NK-92 (cell line): ENCODE measurements around the gene PRKG1.
"Not testable (repeated sequence)": the region's sequence is repeated elsewhere in the genome, so short reads cannot be mapped to it uniquely, and the experiment has no call there.

ENCODE experiments used
- DNase-seq: peaks from one replicate; lab custom pipeline; 2025; ENCODE audit not compliant: unreplicated experiment; lab: John Stamatoyannopoulos, UW

Gene PRKG1

GRCh38 chr10:52031771-52032170 is 957.5 kb downstream of the PRKG1 start:
- DNase-seq: no peak

DNA sequence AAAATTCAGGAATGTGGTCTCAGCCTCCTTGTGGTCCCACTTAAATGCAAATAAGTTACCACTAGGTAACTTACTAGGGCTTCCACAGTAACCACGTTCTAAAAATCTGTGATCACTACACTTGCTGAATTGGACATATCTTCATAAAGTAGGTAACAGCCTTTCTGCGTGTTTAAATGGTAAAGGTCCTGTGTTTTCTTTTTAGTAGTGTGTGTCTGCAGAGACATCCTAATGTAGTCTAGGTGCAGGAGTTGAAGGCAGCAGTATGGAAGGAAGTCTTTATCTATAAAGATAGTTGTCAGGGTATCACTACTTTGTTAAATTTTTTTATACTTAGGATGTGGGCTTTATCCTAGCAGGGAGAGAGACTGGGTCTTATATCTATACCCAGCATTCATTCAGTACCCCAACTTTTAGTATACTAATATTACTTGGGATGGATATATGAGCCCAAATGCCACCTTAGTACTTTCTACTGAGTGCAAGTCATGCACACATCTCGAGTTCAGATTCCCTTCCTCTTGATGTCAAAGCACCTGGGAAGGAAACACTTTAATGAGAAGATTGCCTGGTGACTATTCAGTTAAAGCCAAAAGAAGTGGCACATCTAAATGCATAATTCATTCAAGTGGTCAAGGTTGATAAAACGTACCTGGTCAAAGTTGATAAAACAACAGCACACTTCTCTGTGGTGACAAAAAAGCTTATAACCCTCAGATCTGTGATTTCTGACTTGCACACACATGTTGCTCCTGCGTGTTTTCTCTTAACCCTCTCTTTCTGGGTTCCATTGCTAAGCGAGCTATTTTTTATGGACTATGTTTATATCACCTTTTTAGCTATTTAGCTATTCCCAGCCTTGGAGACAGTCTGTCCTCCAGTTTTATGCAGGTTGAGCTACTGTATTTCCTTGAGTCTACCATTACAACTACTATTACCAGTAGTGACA is 958.7 kb downstream of the PRKG1 start:
- no peak for DNase-seq

DNA sequence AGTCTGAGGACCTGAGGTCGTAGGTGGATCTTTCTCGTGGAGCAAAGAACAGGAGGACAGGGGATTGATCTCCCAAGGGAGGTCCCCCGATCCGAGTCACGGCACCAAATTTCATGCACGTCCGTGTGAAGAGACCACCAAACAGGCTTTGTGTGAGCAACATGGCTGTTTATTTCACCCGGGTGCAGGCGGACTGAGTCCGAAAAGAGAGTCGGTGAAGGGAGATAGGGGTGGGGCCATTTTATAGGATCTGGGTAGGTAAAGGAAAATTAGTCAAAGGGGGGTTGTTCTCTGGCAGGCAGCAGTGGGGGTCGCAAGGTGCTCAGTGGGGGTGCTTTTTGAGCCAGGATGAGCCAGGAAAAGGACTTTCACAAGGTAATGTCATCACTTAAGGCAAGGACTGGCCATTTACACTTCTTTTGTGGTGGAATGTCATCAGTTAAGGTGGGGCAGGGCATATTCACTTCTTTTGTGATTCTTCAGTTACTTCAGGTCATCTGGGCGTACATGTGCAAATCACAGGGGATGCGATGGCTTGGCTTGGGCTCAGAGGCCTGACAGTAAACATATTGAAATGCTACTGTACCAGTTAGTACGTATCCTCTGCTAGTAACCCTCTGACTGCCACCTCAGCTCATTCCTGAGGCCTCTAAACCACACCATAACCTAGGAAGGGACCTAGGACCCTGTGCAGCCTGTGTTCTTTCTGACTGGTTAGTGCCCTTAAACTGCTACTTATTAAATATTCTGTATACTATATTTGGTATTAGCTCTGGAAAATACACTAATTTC is 964.9 kb downstream of the PRKG1 start:
- not testable (repeated sequence) for DNase-seq

DNA sequence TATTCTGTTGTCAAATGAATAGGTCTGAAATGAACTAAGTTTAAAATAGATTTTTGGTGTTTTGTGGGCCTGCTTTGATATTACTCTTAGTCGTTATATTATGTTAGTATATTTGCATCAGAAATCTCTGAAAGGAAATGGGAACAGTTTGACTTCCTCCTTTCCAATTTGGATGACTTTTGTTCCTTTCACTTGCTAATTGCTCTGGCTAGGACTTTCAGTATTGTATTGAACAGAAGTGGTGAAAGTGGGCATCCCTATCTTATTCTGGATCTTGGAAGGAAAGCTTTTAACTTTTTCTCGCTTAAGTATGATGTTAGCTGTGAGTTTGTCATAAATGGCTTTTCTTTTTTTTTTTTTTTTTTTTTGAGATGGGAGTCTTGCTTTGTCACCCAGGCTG is 966.2 kb downstream of the PRKG1 start:
- DNase-seq: no peak

DNA sequence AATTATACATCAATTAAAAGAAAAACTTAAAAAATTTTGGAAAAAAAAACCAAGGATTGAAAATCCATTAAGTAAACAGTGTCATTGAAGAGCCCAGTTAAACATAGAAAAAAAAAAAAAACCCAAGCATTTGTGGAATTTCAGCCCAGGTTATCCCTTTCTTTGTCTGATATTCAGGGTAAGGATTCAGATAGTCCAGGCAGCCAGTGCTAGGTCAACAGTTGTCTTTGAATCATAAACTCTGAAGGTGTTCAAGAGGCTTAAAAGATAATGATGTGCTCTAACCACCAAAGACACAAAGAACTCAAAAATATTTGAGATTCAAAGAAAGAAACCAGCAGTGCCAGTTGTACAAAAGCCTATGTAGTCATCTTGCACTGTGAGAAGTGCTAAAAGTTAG is 969.5 kb downstream of the PRKG1 start:
- no peak for DNase-seq

DNA sequence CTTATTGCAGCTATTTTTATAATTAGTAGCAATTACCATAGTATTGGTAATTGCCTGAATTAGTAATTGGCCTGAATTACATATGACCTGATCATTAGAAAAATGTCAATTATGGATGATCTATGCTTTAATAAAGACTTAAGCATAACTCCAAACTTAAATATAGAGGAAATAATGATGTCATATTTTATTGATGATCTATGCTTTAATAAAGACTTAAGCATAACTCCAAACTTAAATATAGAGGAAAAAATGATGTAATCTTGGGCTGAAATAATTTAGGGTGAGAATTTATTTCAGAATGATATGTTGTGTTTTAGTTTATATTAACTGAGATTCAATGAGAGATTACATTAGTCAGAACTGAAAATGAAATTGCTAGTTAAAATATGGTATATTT is 973.8 kb downstream of the PRKG1 start:
- no peak for DNase-seq

DNA sequence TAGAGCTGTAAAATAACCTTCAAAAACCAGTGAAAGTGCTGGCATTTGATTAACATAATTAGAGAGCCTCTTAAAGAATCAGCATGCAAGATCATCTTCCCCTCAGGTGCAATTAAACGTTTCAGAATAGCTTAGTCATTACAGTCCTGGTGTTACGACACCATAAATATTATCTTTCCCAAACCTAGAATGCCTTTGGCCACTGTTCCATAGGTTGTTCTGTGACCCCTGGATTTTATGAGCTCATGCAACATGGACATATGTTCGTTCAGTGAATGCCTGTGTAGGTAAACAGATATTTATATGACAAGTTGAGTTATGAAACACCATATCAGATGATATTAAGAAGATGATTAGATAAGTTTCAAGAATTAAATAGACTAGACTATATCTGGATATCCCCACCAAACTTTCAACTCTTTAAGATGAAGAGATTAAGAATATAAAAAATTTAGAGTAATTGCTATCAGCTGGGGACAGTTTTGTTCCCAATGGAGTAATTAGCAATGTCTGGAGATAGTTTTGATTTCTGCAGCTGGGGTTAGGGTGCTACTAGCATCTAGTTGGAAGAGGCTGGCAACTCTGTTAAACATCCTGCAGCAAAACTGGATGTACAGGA is 976.3 kb downstream of the PRKG1 start:
- no peak for DNase-seq

GRCh38 chr10:52053497-52053896 is 979.2 kb downstream of the PRKG1 start:
- DNase-seq: no peak

- DNase-seq: no peak
Observed at GRCh38 chr10:52056291-52056690, 982.0 kb downstream of the PRKG1 start.

DNA sequence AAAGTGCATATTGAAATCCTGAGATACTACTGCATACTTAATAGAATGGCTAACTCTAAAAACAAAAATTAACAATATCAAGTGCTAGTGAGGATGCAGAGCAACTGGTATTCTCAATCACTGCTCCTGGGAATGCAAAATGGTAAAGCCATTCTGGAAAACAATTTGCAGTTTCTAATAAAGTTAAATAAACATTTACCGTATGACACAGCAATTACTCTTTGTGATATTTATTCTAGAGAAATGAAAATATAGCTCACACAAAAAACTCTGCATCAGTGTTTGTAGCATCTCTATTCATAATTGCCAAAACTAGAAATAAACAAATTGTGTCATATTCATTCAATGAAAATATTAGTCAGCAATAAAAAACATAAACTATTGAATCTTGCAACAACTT is 984.8 kb downstream of the PRKG1 start:
- DNase-seq: no peak

- DNase-seq: no peak
Observed at GRCh38 chr10:52063159-52063558, 988.9 kb downstream of the PRKG1 start.

GRCh38 chr10:52064084-52064845 is 990.0 kb downstream of the PRKG1 start:
- DNase-seq: no peak

DNA sequence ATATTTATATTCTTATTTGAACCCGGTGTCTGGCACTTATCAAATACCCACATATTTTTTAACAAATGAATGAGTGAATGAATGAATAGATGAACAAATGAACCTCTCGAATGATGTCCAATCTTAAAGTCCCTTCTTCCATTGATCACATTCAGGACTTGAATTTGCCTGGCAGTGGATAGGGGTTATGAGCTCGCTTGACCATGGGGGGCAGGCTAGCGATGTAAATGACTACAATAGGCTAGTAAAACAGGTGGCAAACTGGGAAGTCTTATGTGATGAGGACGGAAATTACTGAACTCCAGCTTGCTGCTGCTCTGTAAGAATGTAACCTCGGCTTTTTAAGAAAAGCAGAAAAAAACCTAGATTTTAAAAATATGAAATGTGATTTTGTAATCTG is 992.1 kb downstream of the PRKG1 start:
- no peak for DNase-seq

- no peak for DNase-seq
Observed at GRCh38 chr10:52068485-52068884, 994.2 kb downstream of the PRKG1 start.

DNA sequence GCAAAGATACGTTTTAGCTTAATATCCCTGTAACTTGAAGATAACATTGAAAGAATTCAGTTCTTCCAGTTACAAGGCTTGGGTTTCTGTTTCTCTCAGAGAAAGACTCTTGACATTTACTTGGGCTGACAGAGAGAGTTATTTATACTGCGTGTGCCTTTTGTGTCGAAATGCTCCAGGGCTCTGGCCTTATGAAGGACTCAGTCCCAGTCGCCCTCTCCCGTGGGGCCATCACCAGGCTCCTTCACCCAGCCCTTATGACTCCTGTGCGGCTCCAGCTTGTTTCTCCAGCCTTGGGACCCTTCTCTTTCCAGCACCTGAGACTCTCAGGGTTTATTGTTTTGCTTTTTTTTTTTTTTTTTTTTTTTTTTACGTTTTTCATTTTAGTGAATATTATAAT is 997.5 kb downstream of the PRKG1 start:
- DNase-seq: no peak

GRCh38 chr10:52074505-52075026 is 1000.3 kb downstream of the PRKG1 start:
- DNase-seq: no peak

DNA sequence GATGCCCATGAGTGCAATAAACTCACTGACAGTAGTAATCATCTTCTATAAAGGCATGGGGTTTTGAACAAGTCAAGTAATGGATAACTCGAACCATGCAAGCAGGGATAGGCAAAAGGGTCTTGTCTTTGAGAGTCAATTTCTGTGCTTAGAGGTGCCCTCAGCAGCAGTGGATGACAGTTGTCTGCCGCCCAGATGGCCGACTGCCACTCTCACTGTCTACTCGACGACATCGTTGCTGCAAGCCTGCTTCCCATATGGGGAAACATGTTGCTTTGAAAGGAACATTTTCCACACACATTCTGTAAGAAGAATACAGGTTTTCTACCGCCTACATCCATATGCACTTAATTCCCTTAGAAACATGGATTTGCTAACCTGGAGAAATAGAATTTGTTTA is 1003.5 kb downstream of the PRKG1 start:
- DNase-seq: no peak

GRCh38 chr10:52078397-52078937 is 1004.2 kb downstream of the PRKG1 start:
- DNase-seq: no peak

- no peak for DNase-seq
Observed at GRCh38 chr10:52082307-52082706, 1008.0 kb downstream of the PRKG1 start.

GRCh38 chr10:52083422-52083821 is 1009.1 kb downstream of the PRKG1 start:
- no peak for DNase-seq
